ENCODE measurements around the gene GRIPAP1.

GRCh38 chrX:48927123-48927522, 74.9 kb downstream of the GRIPAP1 start:
- TF ChIP-seq GLIS3 (CRISPR knock-in tag; IDR thresholded peaks at IDR 0.05) (no peak), BACH2 (CRISPR knock-in tag; IDR thresholded peaks at IDR 0.05; ENCODE audit: borderline replicate concordance) (no peak), PATZ1 (CRISPR knock-in tag; IDR thresholded peaks at IDR 0.05; ENCODE audit: borderline replicate concordance) (no peak), ZNF70 (CRISPR knock-in tag; IDR thresholded peaks at IDR 0.05) (no peak)
- TF ChIP-seq, protein P1, sequence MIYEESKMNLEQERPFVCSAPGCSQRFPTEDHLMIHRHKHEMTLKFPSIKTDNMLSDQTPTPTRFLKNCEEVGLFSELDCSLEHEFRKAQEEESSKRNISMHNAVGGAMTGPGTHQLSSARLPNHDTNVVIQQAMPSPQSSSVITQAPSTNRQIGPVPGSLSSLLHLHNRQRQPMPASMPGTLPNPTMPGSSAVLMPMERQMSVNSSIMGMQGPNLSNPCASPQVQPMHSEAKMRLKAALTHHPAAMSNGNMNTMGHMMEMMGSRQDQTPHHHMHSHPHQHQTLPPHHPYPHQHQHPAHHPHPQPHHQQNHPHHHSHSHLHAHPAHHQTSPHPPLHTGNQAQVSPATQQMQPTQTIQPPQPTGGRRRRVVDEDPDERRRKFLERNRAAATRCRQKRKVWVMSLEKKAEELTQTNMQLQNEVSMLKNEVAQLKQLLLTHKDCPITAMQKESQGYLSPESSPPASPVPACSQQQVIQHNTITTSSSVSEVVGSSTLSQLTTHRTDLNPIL (CRISPR knock-in tag; IDR thresholded peaks at IDR 0.05; ENCODE audit: low read depth), result no peak
